GM23338 (cell line): Measurements from ENCODE around the gene ATAD5. TPM values are rescaled to one million over a fixed set of nuclear protein-coding genes. Genes with fewer than 3 reads are reported as not detected.

Experiments used
- ATAC-seq: fragments of 200-7000 bp; cut with Tn5 transposase; 3 replicates; pipeline ENCODE4 v1.9.1; 2020
- DNase-seq: peaks from one replicate; pipeline ENCODE4 v3.0.0-alpha.2; 2015; ENCODE audit warnings: low spot score
- H2AFZ ChIP-seq: fragments of 200-600 bp; sonication (generic); 2 replicates; pipeline ENCODE4 v1.8.0; 2016; ENCODE audit warnings: antibody characterized with exemption, mild to moderate bottlenecking, moderate library complexity
- H3F3A ChIP-seq: fragments of 200-600 bp; sonication (generic); replicated peaks from 2 replicates; pipeline ENCODE4 v1.8.0; 2017; ENCODE audit warnings: antibody characterized with exemption, mixed run types, low read depth
- H3K27ac ChIP-seq: fragments of 200-600 bp; sonication (generic); 2 replicates; pipeline ENCODE4 v1.6.1; 2016; ENCODE audit warnings: low read depth
- H3K27me3 ChIP-seq: fragments of 200-600 bp; sonication (generic); 2 replicates; pipeline ENCODE4 v1.8.0; 2016; ENCODE audit warnings: mild to moderate bottlenecking, mixed run types, moderate library complexity; ENCODE audit not compliant: insufficient read depth
- H3K36me3 ChIP-seq: fragments of 200-600 bp; sonication (generic); 2 replicates; pipeline ENCODE4 v1.8.0; 2016; ENCODE audit warnings: mild to moderate bottlenecking; ENCODE audit not compliant: insufficient read depth
- H3K4me1 ChIP-seq: fragments of 200-600 bp; sonication (generic); 2 replicates; pipeline ENCODE4 v1.8.0; 2016; ENCODE audit warnings: mild to moderate bottlenecking, moderate library complexity; ENCODE audit not compliant: insufficient read depth
- H3K4me2 ChIP-seq: fragments of 200-600 bp; sonication (generic); 2 replicates; pipeline ENCODE4 v1.7.1; 2017; ENCODE audit warnings: mixed run types
- H3K4me3 ChIP-seq: fragments of 200-600 bp; sonication (generic); 2 replicates; pipeline ENCODE4 v1.6.1; 2016; ENCODE audit warnings: mixed run types
- H3K79me2 ChIP-seq: fragments of 200-600 bp; sonication (generic); replicated peaks from 2 replicates; pipeline ENCODE4 v1.8.0; 2017; ENCODE audit warnings: mild to moderate bottlenecking; ENCODE audit not compliant: insufficient read depth
- H3K9me2 ChIP-seq: fragments of 200-600 bp; sonication (generic); 2 replicates; pipeline ENCODE4 v1.8.0; 2017; ENCODE audit not compliant: insufficient read depth
- H4K20me1 ChIP-seq: fragments of 200-600 bp; sonication (generic); replicated peaks from 2 replicates; pipeline ENCODE4 v1.8.0; 2017; ENCODE audit warnings: mild to moderate bottlenecking; ENCODE audit not compliant: insufficient read depth
- H3K27ac Mint-ChIP-seq: 2 replicates; pipeline ENCODE4 v1.8.0; 2020; ENCODE audit warnings: inconsistent platforms, mild to moderate bottlenecking, moderate library complexity, mixed read lengths
- H3K27me3 Mint-ChIP-seq: 3 replicates; pipeline ENCODE4 v1.8.0; 2022; ENCODE audit warnings: low read depth, mild to moderate bottlenecking, moderate library complexity, mixed read lengths, inconsistent platforms; ENCODE audit not compliant: insufficient read depth, poor library complexity
- H3K36me3 Mint-ChIP-seq: 3 replicates; pipeline ENCODE4 v1.8.0; 2021; ENCODE audit warnings: low read depth, mild to moderate bottlenecking, inconsistent platforms, moderate library complexity, mixed read lengths
- H3K4me1 Mint-ChIP-seq: 3 replicates; pipeline ENCODE4 v1.8.0; 2020; ENCODE audit warnings: mild to moderate bottlenecking, inconsistent platforms, mixed read lengths
- H3K4me3 Mint-ChIP-seq: 3 replicates; pipeline ENCODE4 v1.8.0; 2021; ENCODE audit warnings: moderate library complexity, mild to moderate bottlenecking, inconsistent platforms, mixed read lengths
- H3K9me3 Mint-ChIP-seq: 3 replicates; pipeline ENCODE4 v1.8.0; 2020; ENCODE audit warnings: moderate library complexity, mild to moderate bottlenecking, inconsistent platforms, mixed read lengths
- CREB1 ChIP-seq: fragments of 250-450 bp; sonication (Bioruptor Pico); IDR thresholded peaks from 2 replicates; pipeline ENCODE4 v1.5.0; 2020; ENCODE audit warnings: low read depth, mild to moderate bottlenecking, moderate library complexity
- CTCF ChIP-seq, 2 experiments: fragments of 200-600 bp in 1 of 2; sonication (generic) in 1 of 2; conservative IDR thresholded peaks; 2 replicates each; pipeline versions ENCODE4 v1.5.1 to v1.6.1; 2016 to 2017; ENCODE audit warnings: antibody characterized with exemption in 2 of 2, low read depth in 2 of 2, mild to moderate bottlenecking in 2 of 2, moderate library complexity in 1 of 2
- EZH2 ChIP-seq: fragments of 200-600 bp; sonication (generic); IDR thresholded peaks from one replicate; pipeline ENCODE4 v1.8.0; 2017; ENCODE audit warnings: antibody characterized with exemption, mild to moderate bottlenecking, low read depth; ENCODE audit not compliant: unreplicated experiment
- EZH2phosphoT487 ChIP-seq: fragments of 200-600 bp; sonication (generic); IDR thresholded peaks from one replicate; pipeline ENCODE4 v1.8.1; 2018; ENCODE audit warnings: antibody characterized with exemption; ENCODE audit not compliant: unreplicated experiment
- JUNB ChIP-seq: IDR thresholded peaks from one replicate; pipeline ENCODE4 v1.6.1; 2016; ENCODE audit warnings: antibody characterized with exemption; ENCODE audit not compliant: unreplicated experiment
- NANOG ChIP-seq: IDR thresholded peaks from 2 replicates; pipeline ENCODE4 v1.6.1; 2016; ENCODE audit warnings: antibody characterized with exemption, borderline replicate concordance
- POLR2AphosphoS5 ChIP-seq: IDR thresholded peaks from 2 replicates; pipeline ENCODE4 v1.6.1; 2016; ENCODE audit warnings: antibody characterized with exemption, low read depth
- REST ChIP-seq: IDR thresholded peaks from one replicate; pipeline ENCODE4 v1.6.1; 2018; ENCODE audit warnings: antibody characterized with exemption; ENCODE audit not compliant: unreplicated experiment
- STAT1 ChIP-seq: IDR thresholded peaks from one replicate; pipeline ENCODE4 v1.6.1; 2016; ENCODE audit warnings: antibody characterized with exemption; ENCODE audit not compliant: unreplicated experiment
- ZNF114 ChIP-seq: fragments of 250-450 bp; sonication (Bioruptor Pico); IDR thresholded peaks from 2 replicates; pipeline ENCODE4 v1.5.0; 2020; ENCODE audit warnings: mild to moderate bottlenecking, moderate library complexity
- ZNF331 ChIP-seq: fragments of 250-450 bp; sonication (Bioruptor Pico); IDR thresholded peaks from 2 replicates; pipeline ENCODE4 v1.5.0; 2020; ENCODE audit warnings: low read depth, mild to moderate bottlenecking, moderate library complexity
- polyA plus RNA-seq: library from polyadenylated mRNA; unstranded; fragments of >200 nt; fragmentation: Nextera tagmentation; extraction: Ambion mirVana; gene quantifications from 2 replicates; pipeline ENCODE4 v1.2.1, GENCODE V29; 2016
- total RNA-seq: library from RNA; depleted of rRNA; stranded (reverse); fragments of >200 nt; shearing (Covaris generic); gene quantifications from 2 replicates; pipeline ENCODE4 v1.2.3, GENCODE V29; 2014
- TF ChIP-seq, protein P1 (sequence below): fragments of 250-450 bp; sonication (Bioruptor Pico); IDR thresholded peaks from 2 replicates; pipeline ENCODE4 v1.5.0; 2020; ENCODE audit warnings: mild to moderate bottlenecking, moderate library complexity
- TF ChIP-seq, protein P2 (sequence below): IDR thresholded peaks from 2 replicates; pipeline ENCODE4 v1.6.1; 2016; ENCODE audit warnings: antibody characterized with exemption

The ATAD5 gene
- total and polyA plus RNA-seq, 2 experiments from 2014 or later, result 24.2 to 30.9 TPM

- Histone ChIP-seq H3F3A (no peaks in the 10 kb centered on the region), H3K9me2 (0 out of 2 replicates have a peak, but pooled peaks cover 2% of the 10 kb centered on the region), H3K27me3 (peaks cover 7% of the 10 kb centered on the region), H3K4me2 (no peak overlapping the region), H3K4me1 (no peaks in the 10 kb centered on the region), H3K27ac (no peak overlapping the region), H3K79me2 (no peaks in the 10 kb centered on the region), H3K36me3 (no peaks in the 10 kb centered on the region), H2AFZ (no peak overlapping the region), H4K20me1 (no peaks in the 10 kb centered on the region), H3K4me3 (no peak overlapping the region)
- Mint-ChIP-seq H3K4me1 (no peaks in the 10 kb centered on the region), H3K36me3 (no peaks in the 10 kb centered on the region), H3K4me3 (no peak overlapping the region), H3K9me3 (no peaks in the 10 kb centered on the region), H3K27me3 (peaks cover 14% of the 10 kb centered on the region), H3K27ac (no peak overlapping the region)
- no peak for DNase-seq
- no peak for ATAC-seq
- TF ChIP-seq NANOG, result no peak
- TF ChIP-seq CTCF (conservative IDR thresholded peaks at IDR 0.05; ENCODE audit: low read depth in 2 of 2), result no peak
- no peak for TF ChIP-seq ZNF114 (CRISPR knock-in tag)
- TF ChIP-seq REST, result no peak
- no peak for TF ChIP-seq EZH2
- TF ChIP-seq, protein P1, sequence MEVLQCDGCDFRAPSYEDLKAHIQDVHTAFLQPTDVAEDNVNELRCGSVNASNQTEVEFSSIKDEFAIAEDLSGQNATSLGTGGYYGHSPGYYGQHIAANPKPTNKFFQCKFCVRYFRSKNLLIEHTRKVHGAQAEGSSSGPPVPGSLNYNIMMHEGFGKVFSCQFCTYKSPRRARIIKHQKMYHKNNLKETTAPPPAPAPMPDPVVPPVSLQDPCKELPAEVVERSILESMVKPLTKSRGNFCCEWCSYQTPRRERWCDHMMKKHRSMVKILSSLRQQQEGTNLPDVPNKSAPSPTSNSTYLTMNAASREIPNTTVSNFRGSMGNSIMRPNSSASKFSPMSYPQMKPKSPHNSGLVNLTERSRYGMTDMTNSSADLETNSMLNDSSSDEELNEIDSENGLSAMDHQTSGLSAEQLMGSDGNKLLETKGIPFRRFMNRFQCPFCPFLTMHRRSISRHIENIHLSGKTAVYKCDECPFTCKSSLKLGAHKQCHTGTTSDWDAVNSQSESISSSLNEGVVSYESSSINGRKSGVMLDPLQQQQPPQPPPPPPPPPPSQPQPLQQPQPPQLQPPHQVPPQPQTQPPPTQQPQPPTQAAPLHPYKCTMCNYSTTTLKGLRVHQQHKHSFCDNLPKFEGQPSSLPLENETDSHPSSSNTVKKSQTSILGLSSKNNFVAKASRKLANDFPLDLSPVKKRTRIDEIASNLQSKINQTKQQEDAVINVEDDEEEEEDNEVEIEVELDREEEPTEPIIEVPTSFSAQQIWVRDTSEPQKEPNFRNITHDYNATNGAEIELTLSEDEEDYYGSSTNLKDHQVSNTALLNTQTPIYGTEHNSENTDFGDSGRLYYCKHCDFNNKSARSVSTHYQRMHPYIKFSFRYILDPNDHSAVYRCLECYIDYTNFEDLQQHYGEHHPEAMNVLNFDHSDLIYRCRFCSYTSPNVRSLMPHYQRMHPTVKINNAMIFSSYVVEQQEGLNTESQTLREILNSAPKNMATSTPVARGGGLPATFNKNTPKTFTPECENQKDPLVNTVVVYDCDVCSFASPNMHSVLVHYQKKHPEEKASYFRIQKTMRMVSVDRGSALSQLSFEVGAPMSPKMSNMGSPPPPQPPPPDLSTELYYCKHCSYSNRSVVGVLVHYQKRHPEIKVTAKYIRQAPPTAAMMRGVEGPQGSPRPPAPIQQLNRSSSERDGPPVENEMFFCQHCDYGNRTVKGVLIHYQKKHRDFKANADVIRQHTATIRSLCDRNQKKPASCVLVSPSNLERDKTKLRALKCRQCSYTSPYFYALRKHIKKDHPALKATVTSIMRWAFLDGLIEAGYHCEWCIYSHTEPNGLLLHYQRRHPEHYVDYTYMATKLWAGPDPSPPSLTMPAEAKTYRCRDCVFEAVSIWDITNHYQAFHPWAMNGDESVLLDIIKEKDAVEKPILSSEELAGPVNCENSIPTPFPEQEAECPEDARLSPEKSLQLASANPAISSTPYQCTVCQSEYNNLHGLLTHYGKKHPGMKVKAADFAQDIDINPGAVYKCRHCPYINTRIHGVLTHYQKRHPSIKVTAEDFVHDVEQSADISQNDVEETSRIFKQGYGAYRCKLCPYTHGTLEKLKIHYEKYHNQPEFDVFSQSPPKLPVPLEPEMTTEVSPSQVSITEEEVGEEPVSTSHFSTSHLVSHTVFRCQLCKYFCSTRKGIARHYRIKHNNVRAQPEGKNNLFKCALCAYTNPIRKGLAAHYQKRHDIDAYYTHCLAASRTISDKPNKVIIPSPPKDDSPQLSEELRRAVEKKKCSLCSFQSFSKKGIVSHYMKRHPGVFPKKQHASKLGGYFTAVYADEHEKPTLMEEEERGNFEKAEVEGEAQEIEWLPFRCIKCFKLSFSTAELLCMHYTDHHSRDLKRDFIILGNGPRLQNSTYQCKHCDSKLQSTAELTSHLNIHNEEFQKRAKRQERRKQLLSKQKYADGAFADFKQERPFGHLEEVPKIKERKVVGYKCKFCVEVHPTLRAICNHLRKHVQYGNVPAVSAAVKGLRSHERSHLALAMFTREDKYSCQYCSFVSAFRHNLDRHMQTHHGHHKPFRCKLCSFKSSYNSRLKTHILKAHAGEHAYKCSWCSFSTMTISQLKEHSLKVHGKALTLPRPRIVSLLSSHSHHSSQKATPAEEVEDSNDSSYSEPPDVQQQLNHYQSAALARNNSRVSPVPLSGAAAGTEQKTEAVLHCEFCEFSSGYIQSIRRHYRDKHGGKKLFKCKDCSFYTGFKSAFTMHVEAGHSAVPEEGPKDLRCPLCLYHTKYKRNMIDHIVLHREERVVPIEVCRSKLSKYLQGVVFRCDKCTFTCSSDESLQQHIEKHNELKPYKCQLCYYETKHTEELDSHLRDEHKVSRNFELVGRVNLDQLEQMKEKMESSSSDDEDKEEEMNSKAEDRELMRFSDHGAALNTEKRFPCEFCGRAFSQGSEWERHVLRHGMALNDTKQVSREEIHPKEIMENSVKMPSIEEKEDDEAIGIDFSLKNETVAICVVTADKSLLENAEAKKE (CRISPR knock-in tag), result no peak
- no peak for TF ChIP-seq STAT1
- TF ChIP-seq CREB1, result no peak
- TF ChIP-seq, protein P2, sequence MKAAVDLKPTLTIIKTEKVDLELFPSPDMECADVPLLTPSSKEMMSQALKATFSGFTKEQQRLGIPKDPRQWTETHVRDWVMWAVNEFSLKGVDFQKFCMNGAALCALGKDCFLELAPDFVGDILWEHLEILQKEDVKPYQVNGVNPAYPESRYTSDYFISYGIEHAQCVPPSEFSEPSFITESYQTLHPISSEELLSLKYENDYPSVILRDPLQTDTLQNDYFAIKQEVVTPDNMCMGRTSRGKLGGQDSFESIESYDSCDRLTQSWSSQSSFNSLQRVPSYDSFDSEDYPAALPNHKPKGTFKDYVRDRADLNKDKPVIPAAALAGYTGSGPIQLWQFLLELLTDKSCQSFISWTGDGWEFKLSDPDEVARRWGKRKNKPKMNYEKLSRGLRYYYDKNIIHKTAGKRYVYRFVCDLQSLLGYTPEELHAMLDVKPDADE, result no peak
- TF ChIP-seq EZH2phosphoT487, result no peak
- TF ChIP-seq ZNF331 (CRISPR knock-in tag), result no peak
- TF ChIP-seq POLR2AphosphoS5, result no peak
- TF ChIP-seq JUNB, result no peak
Observed at GRCh38 chr17:30929081-30929633, 97.4 kb downstream of the ATAD5 start.
